DOHH2 (cell line): ENCODE data around the gene IFNE.

Source experiments
- H3F3A ChIP-seq: fragments of 200-600 bp; sonication (generic), shearing (Covaris generic); 2 replicates; pipeline ENCODE4 v1.6.0; 2016; ENCODE audit warnings: antibody characterized with exemption, mild to moderate bottlenecking; ENCODE audit not compliant: control insufficient read depth, insufficient read depth
- H3K27ac ChIP-seq: fragments of 200-600 bp; sonication (generic); 2 replicates; pipeline ENCODE4 v1.5.1; 2014; ENCODE audit warnings: low read depth, mild to moderate bottlenecking, low read length, moderate library complexity
- H3K27me3 ChIP-seq: fragments of 200-600 bp; sonication (generic); 2 replicates; pipeline ENCODE4 v1.6.1; 2014; ENCODE audit warnings: mild to moderate bottlenecking, low read length, mixed read lengths; ENCODE audit not compliant: control insufficient read depth
- H3K36me3 ChIP-seq: fragments of 200-600 bp; sonication (generic); 2 replicates; pipeline ENCODE4 v1.6.1; 2014; ENCODE audit warnings: mild to moderate bottlenecking, low read length, moderate library complexity, mixed read lengths; ENCODE audit not compliant: control insufficient read depth
- H3K4me1 ChIP-seq: fragments of 200-600 bp; sonication (generic); 2 replicates; pipeline ENCODE4 v1.6.1; 2014; ENCODE audit warnings: mild to moderate bottlenecking, low read length, mixed read lengths; ENCODE audit not compliant: control insufficient read depth
- H3K4me2 ChIP-seq: fragments of 200-600 bp; sonication (generic); 2 replicates; pipeline ENCODE4 v1.6.0; 2014; ENCODE audit warnings: mild to moderate bottlenecking, low read length, moderate library complexity
- H3K4me3 ChIP-seq: fragments of 200-600 bp; sonication (generic); 2 replicates; pipeline ENCODE4 v1.5.1; 2014; ENCODE audit warnings: mild to moderate bottlenecking, low read length, mixed read lengths
- H3K79me2 ChIP-seq: fragments of 200-600 bp; sonication (generic); 2 replicates; pipeline ENCODE4 v1.6.1; 2014; ENCODE audit warnings: mild to moderate bottlenecking, low read length, mixed read lengths; ENCODE audit not compliant: control insufficient read depth
- H3K9me2 ChIP-seq: fragments of 200-600 bp; sonication (generic); replicated peaks from 2 replicates; pipeline ENCODE4 v1.6.1; 2014; ENCODE audit warnings: mild to moderate bottlenecking, low read length, mixed read lengths; ENCODE audit not compliant: control insufficient read depth
- H3K9me3 ChIP-seq: fragments of 200-600 bp; sonication (generic); 2 replicates; pipeline ENCODE4 v1.6.1; 2014; ENCODE audit warnings: antibody characterized with exemption, low read length, mixed read lengths; ENCODE audit not compliant: control insufficient read depth, insufficient read depth
- H4K20me1 ChIP-seq: fragments of 200-600 bp; sonication (generic); 2 replicates; pipeline ENCODE4 v1.6.0; 2014; ENCODE audit warnings: low read depth, mild to moderate bottlenecking, antibody characterized with exemption, low read length, moderate library complexity; ENCODE audit not compliant: control insufficient read depth, insufficient read depth
- EZH2phosphoT487 ChIP-seq: fragments of 200-600 bp; sonication (generic); IDR thresholded peaks from 2 replicates; pipeline ENCODE4 v1.6.1; 2017; ENCODE audit warnings: borderline replicate concordance, mild to moderate bottlenecking, antibody characterized with exemption, low read length, moderate library complexity, mixed read lengths
- TF ChIP-seq, protein P1 (sequence below): fragments of 200-600 bp; sonication (generic); IDR thresholded peaks from one replicate; pipeline ENCODE4 v1.5.1; 2014; ENCODE audit warnings: antibody characterized with exemption, mild to moderate bottlenecking, low read depth, low read length; ENCODE audit not compliant: poor library complexity, severe bottlenecking

IFNE gene

DNA sequence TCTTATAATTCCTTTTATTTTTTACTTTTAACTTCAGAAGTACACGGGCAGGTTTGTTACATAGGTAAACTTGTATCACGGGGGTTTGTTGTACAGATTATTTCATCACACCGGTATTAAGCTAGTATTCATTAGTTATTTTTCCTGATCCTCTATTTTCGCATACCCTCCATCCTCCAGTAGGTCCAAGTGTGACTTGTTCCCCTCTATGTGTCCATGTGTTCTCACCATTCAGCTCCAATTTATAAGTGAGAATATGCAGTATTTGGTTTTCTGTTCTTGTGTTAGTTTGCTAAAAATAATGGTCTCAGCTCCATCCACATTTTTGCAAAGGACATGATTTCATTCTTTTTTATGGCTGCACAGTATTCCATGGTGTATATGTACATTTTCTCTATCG is 43.1 kb upstream of the IFNE start:
- Histone ChIP-seq H3K27me3 (no peaks in the 10 kb centered on the region), H3F3A (no peaks in the 10 kb centered on the region), H4K20me1 (no peaks in the 10 kb centered on the region), H3K9me3 (no peaks in the 10 kb centered on the region), H3K36me3 (no peaks in the 10 kb centered on the region), H3K4me3 (no peak overlapping the region), H3K79me2 (no peaks in the 10 kb centered on the region), H3K9me2 (no peaks in the 10 kb centered on the region), H3K4me2 (no peak overlapping the region), H3K27ac (no peak overlapping the region), H3K4me1 (no peaks in the 10 kb centered on the region)
- no peak for TF ChIP-seq EZH2phosphoT487
- TF ChIP-seq, protein P1, sequence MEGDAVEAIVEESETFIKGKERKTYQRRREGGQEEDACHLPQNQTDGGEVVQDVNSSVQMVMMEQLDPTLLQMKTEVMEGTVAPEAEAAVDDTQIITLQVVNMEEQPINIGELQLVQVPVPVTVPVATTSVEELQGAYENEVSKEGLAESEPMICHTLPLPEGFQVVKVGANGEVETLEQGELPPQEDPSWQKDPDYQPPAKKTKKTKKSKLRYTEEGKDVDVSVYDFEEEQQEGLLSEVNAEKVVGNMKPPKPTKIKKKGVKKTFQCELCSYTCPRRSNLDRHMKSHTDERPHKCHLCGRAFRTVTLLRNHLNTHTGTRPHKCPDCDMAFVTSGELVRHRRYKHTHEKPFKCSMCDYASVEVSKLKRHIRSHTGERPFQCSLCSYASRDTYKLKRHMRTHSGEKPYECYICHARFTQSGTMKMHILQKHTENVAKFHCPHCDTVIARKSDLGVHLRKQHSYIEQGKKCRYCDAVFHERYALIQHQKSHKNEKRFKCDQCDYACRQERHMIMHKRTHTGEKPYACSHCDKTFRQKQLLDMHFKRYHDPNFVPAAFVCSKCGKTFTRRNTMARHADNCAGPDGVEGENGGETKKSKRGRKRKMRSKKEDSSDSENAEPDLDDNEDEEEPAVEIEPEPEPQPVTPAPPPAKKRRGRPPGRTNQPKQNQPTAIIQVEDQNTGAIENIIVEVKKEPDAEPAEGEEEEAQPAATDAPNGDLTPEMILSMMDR: no peak

GRCh38 chr9:21524099-21524830 is 42.2 kb upstream of the IFNE start:
- Histone ChIP-seq H3K4me2 (no peak overlapping the region), H3K27me3 (no peaks in the 10 kb centered on the region)

DNA sequence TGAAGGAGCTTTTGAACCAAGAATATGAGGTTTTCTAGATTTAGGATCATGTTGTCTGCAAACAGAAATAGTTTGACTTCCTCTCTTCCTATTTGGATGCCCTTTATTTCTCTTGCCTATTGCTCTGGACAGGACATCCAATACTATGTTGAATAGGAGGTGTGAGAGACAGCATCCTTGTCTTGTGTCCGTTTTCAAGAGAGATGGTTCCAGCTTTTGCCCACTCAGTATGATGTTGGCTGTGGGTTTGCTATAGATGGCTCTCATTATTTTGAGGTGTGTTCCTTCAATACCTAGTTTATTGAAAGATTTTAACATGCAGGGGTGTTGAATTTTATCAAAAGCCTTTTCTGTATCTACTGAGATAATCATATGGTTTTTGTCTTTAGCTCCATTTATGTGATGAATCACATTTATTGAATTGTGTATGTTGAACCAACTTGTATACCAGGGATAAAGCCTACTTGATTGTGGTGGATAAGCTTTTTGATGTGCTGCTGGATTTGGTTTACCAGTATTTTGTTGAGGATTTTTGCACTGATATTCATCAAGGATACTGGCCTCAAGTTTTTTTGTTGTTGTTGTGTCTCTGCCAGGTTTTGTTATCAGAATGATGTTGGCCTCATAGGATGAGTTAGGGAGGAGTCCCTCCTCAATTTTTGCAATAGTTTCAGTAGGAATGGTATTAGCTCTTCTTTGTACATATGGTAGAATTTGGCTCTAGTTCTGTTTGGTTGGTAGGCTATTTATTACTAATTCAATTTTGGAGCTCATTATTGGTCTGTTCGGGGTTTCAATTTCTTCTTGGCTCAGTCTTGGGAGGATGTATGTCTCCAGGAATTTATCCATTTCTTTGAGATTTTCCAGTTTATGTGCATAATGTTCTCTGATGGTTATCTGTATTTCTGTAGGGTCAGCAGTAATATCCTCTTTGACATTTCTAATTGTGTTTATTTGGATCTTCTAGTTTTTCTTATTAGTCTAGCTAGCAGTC is 41.2 kb upstream of the IFNE start:
- Histone ChIP-seq H3K79me2 (no peaks in the 10 kb centered on the region), H3K9me3 (no peaks in the 10 kb centered on the region), H4K20me1 (no peaks in the 10 kb centered on the region), H3K36me3 (no peaks in the 10 kb centered on the region), H3K27me3 (no peaks in the 10 kb centered on the region), H3K4me2 (no peak overlapping the region), H3K4me3 (no peak overlapping the region), H3F3A (no peaks in the 10 kb centered on the region), H3K4me1 (no peaks in the 10 kb centered on the region), H3K27ac (no peak overlapping the region), H3K9me2 (no peaks in the 10 kb centered on the region)
- TF ChIP-seq, protein P1: no peak
- no peak for TF ChIP-seq EZH2phosphoT487

More at GRCh38 chr9:21524099-21524830, 42.2 kb upstream of the IFNE start:
- TF ChIP-seq, protein P1: no peak
- TF ChIP-seq EZH2phosphoT487: no peak
- Histone ChIP-seq H3K9me2 (no peaks in the 10 kb centered on the region), H3K36me3 (no peaks in the 10 kb centered on the region), H3K4me1 (no peaks in the 10 kb centered on the region), H3K4me3 (no peak overlapping the region), H3K79me2 (no peaks in the 10 kb centered on the region), H3K9me3 (no peaks in the 10 kb centered on the region), H3F3A (no peaks in the 10 kb centered on the region), H3K27ac (no peak overlapping the region), H4K20me1 (no peaks in the 10 kb centered on the region)
